Vagina (tissue), 2 donors: ENCODE results near the gene DHPS. TPM values are rescaled to one million over a fixed set of nuclear protein-coding genes. Genes with fewer than 3 reads are reported as not detected.

Experiments used
- DNase-seq, 2 donors: peaks; one replicate each; pipeline ENCODE4 v3.0.0-alpha.2; 2017; ENCODE audit errors: extremely low spot score in 2 of 2
- H3K27ac ChIP-seq: fragments of 200-600 bp; sonication (generic); one replicate; pipeline ENCODE4 v1.5.1; 2019
- H3K27me3 ChIP-seq: fragments of 200-600 bp; sonication (generic); one replicate; pipeline ENCODE4 v1.5.1; 2019
- H3K36me3 ChIP-seq, 2 donors: fragments of 200-600 bp; sonication (generic); one replicate each; pipeline ENCODE4 v1.5.1; 2017 to 2019
- H3K4me1 ChIP-seq: fragments of 200-600 bp; sonication (generic); one replicate; pipeline ENCODE4 v1.5.1; 2019
- H3K4me3 ChIP-seq, 2 donors: fragments of 200-600 bp; sonication (generic); 1 replicate in 1 of 2; 2 replicates in 1 of 2; pipeline ENCODE4 v1.5.1; 2016 to 2019
- H3K9me3 ChIP-seq: fragments of 200-600 bp; sonication (generic); one replicate; pipeline ENCODE4 v1.5.1; 2019
- POLR2A ChIP-seq, 2 donors: fragments of 450-650 bp; IDR thresholded peaks; one replicate each; pipeline ENCODE4 v1.6.1; 2017; ENCODE audit warnings: antibody characterized with exemption in 2 of 2, mild to moderate bottlenecking in 2 of 2, moderate library complexity in 2 of 2
- POLR2AphosphoS5 ChIP-seq, 2 donors: sonication (generic); formaldehyde crosslinking; IDR thresholded peaks; one replicate each; pipeline ENCODE4 v1.9.0; 2017; ENCODE audit warnings: antibody characterized with exemption in 2 of 2, mild to moderate bottlenecking in 2 of 2, low read depth in 1 of 2; ENCODE audit not compliant: insufficient read depth in 1 of 2
- intact Hi-C: fragments of 100-400 bp; cut with DNase I; formaldehyde crosslinking; loops from one replicate; pipeline ENCODE4 v1.15.1; 2023
- total RNA-seq: library from RNA; depleted of rRNA; stranded (reverse); fragments of >200 nt; gene quantifications from one replicate; pipeline ENCODE4 v1.2.3, GENCODE V29; 2016
- TF ChIP-seq, protein P1 (sequence below), 3 experiments: fragments of 450-650 bp in 2 of 3; fragments of 200-600 bp in 1 of 3; sonication (generic) in 1 of 3; IDR thresholded peaks; one replicate each; pipeline ENCODE4 v1.5.1; 2017 to 2019; ENCODE audit warnings: antibody characterized with exemption in 3 of 3, mild to moderate bottlenecking in 2 of 3, moderate library complexity in 2 of 3

Gene DHPS
- total RNA-seq, 1 donor from 2014 or later, result 119 TPM

DNA sequence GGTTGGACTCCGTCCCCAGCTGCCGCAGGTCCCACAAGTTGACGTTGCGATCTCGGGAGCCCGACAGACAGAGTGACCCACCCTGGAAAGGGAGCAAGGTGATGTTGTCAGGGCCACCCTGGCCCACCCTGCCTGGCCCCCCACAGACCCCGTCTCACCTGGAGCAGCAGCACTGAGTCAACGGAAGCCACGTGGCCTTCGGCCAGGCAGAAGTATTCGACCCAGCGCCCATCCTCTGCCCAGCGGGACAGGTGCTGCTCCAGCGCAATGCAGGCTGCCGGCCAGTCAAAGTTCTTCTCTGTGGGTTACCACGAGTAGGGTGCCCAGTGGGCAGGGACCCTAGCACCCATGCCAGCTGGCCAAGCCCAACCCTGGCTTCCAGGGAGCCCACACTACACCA is 13.0 kb upstream of the DHPS start:
- intact Hi-C loops, result no loop called here
- H3K9me3 ChIP-seq, result no peaks in the 10 kb centered on the region
- no peaks in the 10 kb centered on the region for H3K36me3 ChIP-seq
- peaks cover 26% of the 10 kb centered on the region for H3K4me1 ChIP-seq
- H3K27ac ChIP-seq, result no peak overlapping the region
- H3K4me3 ChIP-seq, result no peak overlapping the region
- H3K27me3 ChIP-seq, result no peaks in the 10 kb centered on the region
- no peak for DNase-seq
- TF ChIP-seq POLR2A (IDR thresholded peaks at IDR 0.05) (no peak), POLR2AphosphoS5 (IDR thresholded peaks at IDR 0.05; ENCODE audit: insufficient read depth in 1 of 2, low read depth in 1 of 2) (no peak)
- TF ChIP-seq, protein P1, sequence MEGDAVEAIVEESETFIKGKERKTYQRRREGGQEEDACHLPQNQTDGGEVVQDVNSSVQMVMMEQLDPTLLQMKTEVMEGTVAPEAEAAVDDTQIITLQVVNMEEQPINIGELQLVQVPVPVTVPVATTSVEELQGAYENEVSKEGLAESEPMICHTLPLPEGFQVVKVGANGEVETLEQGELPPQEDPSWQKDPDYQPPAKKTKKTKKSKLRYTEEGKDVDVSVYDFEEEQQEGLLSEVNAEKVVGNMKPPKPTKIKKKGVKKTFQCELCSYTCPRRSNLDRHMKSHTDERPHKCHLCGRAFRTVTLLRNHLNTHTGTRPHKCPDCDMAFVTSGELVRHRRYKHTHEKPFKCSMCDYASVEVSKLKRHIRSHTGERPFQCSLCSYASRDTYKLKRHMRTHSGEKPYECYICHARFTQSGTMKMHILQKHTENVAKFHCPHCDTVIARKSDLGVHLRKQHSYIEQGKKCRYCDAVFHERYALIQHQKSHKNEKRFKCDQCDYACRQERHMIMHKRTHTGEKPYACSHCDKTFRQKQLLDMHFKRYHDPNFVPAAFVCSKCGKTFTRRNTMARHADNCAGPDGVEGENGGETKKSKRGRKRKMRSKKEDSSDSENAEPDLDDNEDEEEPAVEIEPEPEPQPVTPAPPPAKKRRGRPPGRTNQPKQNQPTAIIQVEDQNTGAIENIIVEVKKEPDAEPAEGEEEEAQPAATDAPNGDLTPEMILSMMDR (IDR thresholded peaks at IDR 0.05), result no peak

DNA sequence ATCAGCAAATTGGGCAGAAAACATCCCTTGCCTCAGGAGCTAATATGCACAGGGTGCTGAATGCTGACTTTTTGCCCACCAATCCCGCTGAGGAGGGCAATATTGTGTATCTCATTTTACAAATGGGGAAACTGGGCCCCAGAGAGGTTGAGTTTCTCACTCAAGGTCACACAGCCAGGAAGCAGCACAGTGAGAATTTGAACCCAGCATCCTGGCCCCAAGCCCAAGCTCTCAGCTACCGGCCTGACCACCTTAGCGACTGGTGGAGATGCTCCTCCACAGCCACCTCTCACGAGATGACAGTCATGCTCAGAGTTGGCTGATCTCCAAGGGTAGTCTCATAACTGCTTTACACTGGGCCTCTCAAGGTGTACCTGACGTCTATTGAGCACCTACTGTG is 11.3 kb upstream of the DHPS start:
- no peak for DNase-seq
- H3K4me3 ChIP-seq, result no peak overlapping the region
- no peaks in the 10 kb centered on the region for H3K36me3 ChIP-seq
- H3K9me3 ChIP-seq, result no peaks in the 10 kb centered on the region
- H3K27me3 ChIP-seq, result no peaks in the 10 kb centered on the region
- intact Hi-C loops, result no loop called here
- no peak for TF ChIP-seq POLR2A (IDR thresholded peaks at IDR 0.05)
- TF ChIP-seq, protein P1 (IDR thresholded peaks at IDR 0.05), result no peak
- no peak for TF ChIP-seq POLR2AphosphoS5 (IDR thresholded peaks at IDR 0.05; ENCODE audit: insufficient read depth in 1 of 2, low read depth in 1 of 2)
- no peak overlapping the region for H3K27ac ChIP-seq
- peaks cover 26% of the 10 kb centered on the region for H3K4me1 ChIP-seq

GRCh38 chr19:12689581-12690216 is 8.0 kb upstream of the DHPS start:
- peaks cover 3% of the 10 kb centered on the region for H3K4me1 ChIP-seq
- intact Hi-C loops, result no loop called here
- no peaks in the 10 kb centered on the region for H3K36me3 ChIP-seq
- DNase-seq, result no peak
- no peak for TF ChIP-seq POLR2AphosphoS5 (IDR thresholded peaks at IDR 0.05; ENCODE audit: insufficient read depth in 1 of 2, low read depth in 1 of 2)
- TF ChIP-seq, protein P1 (IDR thresholded peaks at IDR 0.05), result no peak
- TF ChIP-seq POLR2A (IDR thresholded peaks at IDR 0.05), result no peak
- H3K27ac ChIP-seq, result no peak overlapping the region
- H3K27me3 ChIP-seq, result no peaks in the 10 kb centered on the region
- no peak overlapping the region for H3K4me3 ChIP-seq
- no peaks in the 10 kb centered on the region for H3K9me3 ChIP-seq

GRCh38 chr19:12689012-12689411 is 7.3 kb upstream of the DHPS start:
- Histone ChIP-seq H3K9me3 (no peaks in the 10 kb centered on the region), H3K36me3 (no peaks in the 10 kb centered on the region), H3K4me1 (no peaks in the 10 kb centered on the region), H3K27ac (no peak overlapping the region), H3K4me3 (no peak overlapping the region), H3K27me3 (no peaks in the 10 kb centered on the region)
- intact Hi-C loops, result no loop called here
- no peak for DNase-seq
- TF ChIP-seq POLR2A (IDR thresholded peaks at IDR 0.05) (no peak), POLR2AphosphoS5 (IDR thresholded peaks at IDR 0.05; ENCODE audit: insufficient read depth in 1 of 2, low read depth in 1 of 2) (no peak)
- TF ChIP-seq, protein P1 (IDR thresholded peaks at IDR 0.05), result no peak

DNA sequence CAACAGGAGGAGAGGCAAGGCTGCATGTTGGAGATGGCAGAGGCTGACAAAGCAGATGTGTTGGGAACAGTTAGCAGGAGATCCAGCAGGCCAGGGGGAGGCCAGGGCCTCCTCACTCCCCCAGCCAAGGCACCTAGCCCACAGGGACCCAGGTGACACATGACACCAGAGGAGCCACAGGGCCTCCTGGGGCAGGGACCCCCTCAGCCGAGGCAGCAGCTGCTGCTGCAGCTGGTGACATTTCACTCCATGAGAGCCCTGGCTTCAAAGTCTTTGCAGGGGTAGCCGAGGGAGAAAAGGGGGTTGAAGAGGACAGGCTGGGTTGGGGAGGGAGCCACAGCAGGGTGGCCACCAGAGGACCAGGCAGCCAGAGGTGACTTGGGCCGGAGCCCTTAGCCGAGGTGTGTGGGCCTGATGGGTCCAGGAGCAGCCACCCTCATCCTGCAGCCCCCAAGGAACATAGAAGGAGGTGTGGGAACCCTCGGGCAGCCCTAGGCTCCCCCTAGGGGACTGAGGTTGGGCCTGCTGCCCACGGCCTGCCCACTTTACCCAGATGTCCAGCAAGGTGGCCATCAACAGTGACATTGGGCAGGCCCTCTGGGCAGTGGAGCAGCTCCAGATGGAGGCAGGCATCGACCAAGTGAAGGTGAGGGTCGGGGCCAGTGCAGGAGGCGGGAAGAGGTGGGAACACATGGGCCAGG is 6.0 kb upstream of the DHPS start, which contains the start of gene GNG14:
GNG14 (plus strand) TSS at position 503 of the 701 bp plus-strand sequence; CDS start at position 554, 51 bp downstream.
- Histone ChIP-seq H3K27me3 (no peaks in the 10 kb centered on the region), H3K27ac (no peak within 1 kb of the TSS), H3K36me3 (no peaks in the 10 kb centered on the region), H3K4me3 (no peak within 1 kb of the TSS), H3K9me3 (no peaks in the 10 kb centered on the region), H3K4me1 (no peaks in the 10 kb centered on the region)
- TF ChIP-seq POLR2AphosphoS5 (IDR thresholded peaks at IDR 0.05; ENCODE audit: insufficient read depth in 1 of 2, low read depth in 1 of 2) (no peak), POLR2A (IDR thresholded peaks at IDR 0.05) (no peak)
- TF ChIP-seq, protein P1 (IDR thresholded peaks at IDR 0.05), result no peak
- intact Hi-C loops, result no loop called here
- DNase-seq, result no peak
